Right lobe of liver (tissue), 4 donors: ENCODE measurements around the gene DOLPP1.

ENCODE experiments used
- POLR2A ChIP-seq: fragments of 450-650 bp; IDR thresholded peaks from one replicate; pipeline ENCODE4 v1.6.1; 2017; ENCODE audit warnings: antibody characterized with exemption, mild to moderate bottlenecking
- TF ChIP-seq, protein P1 (sequence below), 4 donors: fragments of 200-600 bp in 3 of 4; fragments of 450-650 bp in 1 of 4; IDR thresholded peaks; one replicate each; pipeline versions ENCODE4 v1.5.1 to v1.8.0; 2016 to 2022; ENCODE audit warnings: antibody characterized with exemption in 4 of 4, mild to moderate bottlenecking in 2 of 4
- donor health status: DM: no; HTN: no; CAD: no.
- donor health status: DM: no; HTN: no; CAD: no.
- donor health status: DM: no; HTN: yes; CAD: no.

DNA sequence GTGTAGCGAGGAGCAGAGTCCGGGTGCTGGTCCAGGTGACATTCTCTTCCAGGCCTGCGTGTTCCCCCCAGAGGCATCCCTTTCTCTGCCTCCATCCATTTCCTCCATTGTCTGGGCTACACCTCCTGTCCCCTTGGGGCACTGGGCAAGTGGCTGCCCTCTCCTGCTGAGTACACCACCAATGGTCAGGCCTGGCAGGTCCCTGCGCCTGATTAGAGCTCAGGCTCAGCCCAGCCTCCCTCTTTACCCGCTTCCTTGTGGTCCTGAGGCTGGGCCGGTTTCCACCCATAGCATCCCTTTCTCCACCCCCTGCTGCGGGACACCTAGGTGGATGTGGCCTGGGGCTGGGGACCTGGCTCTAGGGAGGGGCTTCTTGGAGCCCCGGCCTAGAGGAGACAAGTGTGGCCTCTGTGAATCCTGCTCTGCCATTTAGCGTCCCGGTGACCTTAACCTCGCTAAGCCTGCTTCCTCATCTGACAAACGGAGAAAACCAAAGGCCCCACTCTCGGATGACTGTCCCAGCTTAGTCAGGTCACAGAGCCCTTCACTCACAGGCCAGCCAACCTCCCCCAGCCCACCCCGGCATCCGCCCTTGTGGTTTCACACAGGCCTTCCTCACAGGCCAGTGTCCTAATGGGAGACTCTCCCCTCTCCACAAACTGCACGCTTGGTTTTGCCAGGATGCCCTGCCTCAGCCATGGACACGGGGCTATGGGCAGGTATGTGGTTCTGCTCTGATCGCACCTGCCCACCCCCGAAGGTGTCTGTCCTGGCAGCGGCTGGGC is 12.9 kb downstream of the DOLPP1 start:
- TF ChIP-seq POLR2A, result no peak
- TF ChIP-seq, protein P1, sequence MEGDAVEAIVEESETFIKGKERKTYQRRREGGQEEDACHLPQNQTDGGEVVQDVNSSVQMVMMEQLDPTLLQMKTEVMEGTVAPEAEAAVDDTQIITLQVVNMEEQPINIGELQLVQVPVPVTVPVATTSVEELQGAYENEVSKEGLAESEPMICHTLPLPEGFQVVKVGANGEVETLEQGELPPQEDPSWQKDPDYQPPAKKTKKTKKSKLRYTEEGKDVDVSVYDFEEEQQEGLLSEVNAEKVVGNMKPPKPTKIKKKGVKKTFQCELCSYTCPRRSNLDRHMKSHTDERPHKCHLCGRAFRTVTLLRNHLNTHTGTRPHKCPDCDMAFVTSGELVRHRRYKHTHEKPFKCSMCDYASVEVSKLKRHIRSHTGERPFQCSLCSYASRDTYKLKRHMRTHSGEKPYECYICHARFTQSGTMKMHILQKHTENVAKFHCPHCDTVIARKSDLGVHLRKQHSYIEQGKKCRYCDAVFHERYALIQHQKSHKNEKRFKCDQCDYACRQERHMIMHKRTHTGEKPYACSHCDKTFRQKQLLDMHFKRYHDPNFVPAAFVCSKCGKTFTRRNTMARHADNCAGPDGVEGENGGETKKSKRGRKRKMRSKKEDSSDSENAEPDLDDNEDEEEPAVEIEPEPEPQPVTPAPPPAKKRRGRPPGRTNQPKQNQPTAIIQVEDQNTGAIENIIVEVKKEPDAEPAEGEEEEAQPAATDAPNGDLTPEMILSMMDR (IDR thresholded peaks at IDR 0.05), result no peak
